Activated naive CD4-positive, alpha-beta T cell treated with Interleukin-2 at 50 U/mL for 16 hours (primary cell): ENCODE measurements around the gene AMD1.

Experiments
- DNase-seq: peaks from one replicate; pipeline ENCODE4 v3.0.0-alpha.2; 2020

The AMD1 gene

GRCh38 chr6:110939429-110940200 is 65.0 kb downstream of the AMD1 start:
- no peak for DNase-seq

GRCh38 chr6:110944681-110945151 is 70.1 kb downstream of the AMD1 start:
- peak; percentile 53 for DNase-seq
